A673 (cell line): ENCODE data around the gene SLC9C2.
"Not testable (repeated sequence)": the region's sequence is repeated elsewhere in the genome, so short reads cannot be mapped to it uniquely, and the experiment has no call there.

Experiments used
- EZH2 ChIP-seq: fragments of 200-600 bp; sonication (generic); IDR thresholded peaks from 2 replicates; pipeline ENCODE4 v1.6.1; 2017; ENCODE audit warnings: borderline replicate concordance, low read depth, mild to moderate bottlenecking, mixed read lengths, antibody characterized with exemption, low read length; ENCODE audit not compliant: poor library complexity, severe bottlenecking
- TF ChIP-seq, protein P1 (sequence below): fragments of 300-800, 200-600 bp; sonication (generic); conservative IDR thresholded peaks from 2 replicates; pipeline ENCODE4 v1.5.1; 2017; ENCODE audit warnings: low read depth, mild to moderate bottlenecking, antibody characterized with exemption, low read length, moderate library complexity, mixed read lengths

GRCh38 chr1:173514503-173514902 is 88.4 kb downstream of the SLC9C2 start:
- TF ChIP-seq, protein P1, sequence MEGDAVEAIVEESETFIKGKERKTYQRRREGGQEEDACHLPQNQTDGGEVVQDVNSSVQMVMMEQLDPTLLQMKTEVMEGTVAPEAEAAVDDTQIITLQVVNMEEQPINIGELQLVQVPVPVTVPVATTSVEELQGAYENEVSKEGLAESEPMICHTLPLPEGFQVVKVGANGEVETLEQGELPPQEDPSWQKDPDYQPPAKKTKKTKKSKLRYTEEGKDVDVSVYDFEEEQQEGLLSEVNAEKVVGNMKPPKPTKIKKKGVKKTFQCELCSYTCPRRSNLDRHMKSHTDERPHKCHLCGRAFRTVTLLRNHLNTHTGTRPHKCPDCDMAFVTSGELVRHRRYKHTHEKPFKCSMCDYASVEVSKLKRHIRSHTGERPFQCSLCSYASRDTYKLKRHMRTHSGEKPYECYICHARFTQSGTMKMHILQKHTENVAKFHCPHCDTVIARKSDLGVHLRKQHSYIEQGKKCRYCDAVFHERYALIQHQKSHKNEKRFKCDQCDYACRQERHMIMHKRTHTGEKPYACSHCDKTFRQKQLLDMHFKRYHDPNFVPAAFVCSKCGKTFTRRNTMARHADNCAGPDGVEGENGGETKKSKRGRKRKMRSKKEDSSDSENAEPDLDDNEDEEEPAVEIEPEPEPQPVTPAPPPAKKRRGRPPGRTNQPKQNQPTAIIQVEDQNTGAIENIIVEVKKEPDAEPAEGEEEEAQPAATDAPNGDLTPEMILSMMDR, result not testable (repeated sequence)
- not testable (repeated sequence) for TF ChIP-seq EZH2
